Heart right ventricle (tissue), 16 donors: ENCODE data around the gene CDKN2B-AS1. TPM values are rescaled to one million over a fixed set of nuclear protein-coding genes. Genes with fewer than 3 reads are reported as not detected.
"Not testable (repeated sequence)": the region's sequence is repeated elsewhere in the genome, so short reads cannot be mapped to it uniquely, and the experiment has no call there.

Experiments
- ATAC-seq, 8 donors: fragments of 200-7000 bp; cut with Tn5 transposase; one replicate each; pipeline ENCODE4 v1.9.1; 2020; ENCODE audit warnings: mild to moderate bottlenecking in 8 of 8, moderate library complexity in 8 of 8, moderate number of reproducible peaks in 1 of 8
- DNase-seq, 2 donors: peaks; one replicate each; pipeline ENCODE4 v3.0.0-alpha.2; 2020
- H3K27ac ChIP-seq, 10 donors: fragments of 200-600 bp; sonication (generic) in 2 of 10; one replicate each; pipeline versions ENCODE4 v1.5.0 to v1.8.0; 2020 to 2022; ENCODE audit warnings: mild to moderate bottlenecking in 3 of 10
- H3K27me3 ChIP-seq, 7 donors: fragments of 200-600 bp; one replicate each; pipeline ENCODE4 v1.8.0; 2021 to 2022; ENCODE audit warnings: mild to moderate bottlenecking in 2 of 7
- H3K36me3 ChIP-seq, 9 donors: fragments of 200-600 bp; sonication (generic) in 1 of 9; one replicate each; pipeline versions ENCODE4 v1.5.0 to v1.8.0; 2020 to 2022; ENCODE audit warnings: mild to moderate bottlenecking in 2 of 9
- H3K4me1 ChIP-seq, 9 donors: fragments of 200-600 bp; sonication (generic) in 1 of 9; one replicate each; pipeline versions ENCODE4 v1.5.0 to v1.8.0; 2020 to 2022; ENCODE audit warnings: mild to moderate bottlenecking in 4 of 9
- H3K4me3 ChIP-seq, 10 donors: fragments of 200-600 bp; sonication (generic) in 2 of 10; one replicate each; pipeline versions ENCODE4 v1.5.0 to v1.8.0; 2020 to 2022; ENCODE audit warnings: mild to moderate bottlenecking in 7 of 10, moderate library complexity in 2 of 10
- H3K9me3 ChIP-seq, 11 donors: fragments of 200-600 bp in 10 of 11; sonication (generic) in 2 of 11; one replicate each; pipeline versions ENCODE4 v1.5.0 to v1.8.0; 2013 to 2022; ENCODE audit warnings: mild to moderate bottlenecking in 2 of 11, control low read depth in 1 of 11, moderate library complexity in 1 of 11
- CTCF ChIP-seq, 9 donors: fragments of 200-600 bp; sonication (generic) in 2 of 9; IDR thresholded peaks; one replicate each; pipeline versions ENCODE4 v1.5.0 to v1.8.0; 2021 to 2022; ENCODE audit warnings: antibody characterized with exemption in 9 of 9, mild to moderate bottlenecking in 5 of 9, moderate library complexity in 1 of 9
- WGBS, 2 donors: extraction: QIAGEN DNeasy Blood & Tissue Kit; methylation state at CpG; one replicate each; pipeline ENCODE4 v1.1.7; 2013; ENCODE audit warnings: inconsistent platforms in 1 of 2; 5-methylcytosine and 5-hydroxymethylcytosine counted together
- intact Hi-C, 10 donors: fragments of 100-400 bp; cut with DNase I; formaldehyde crosslinking; loops; one replicate each; pipeline versions ENCODE4 v1.11.1 to v1.14.2; 2022
- polyA plus RNA-seq, 2 donors: library from polyadenylated mRNA; stranded (reverse); fragments of 200-250 nt; gene quantifications; one replicate each; pipeline ENCODE4 v1.2.3, GENCODE V29; 2013
- total RNA-seq, 10 donors: library from RNA; stranded (reverse); fragmentation: NEBNext Ultra II Directional in 3 of 10; extraction: Animal tissue kit (Norgen Biotek cat#: 25700) in 3 of 10; gene quantifications; one replicate each; pipeline versions ENCODE4 v1.2.1 to v1.2.4, GENCODE V29; 2021 to 2023
- donor health status: Arrhythmogenic right ventricular cardiomyopathy.
- donor health status: ischemic (EF 13 %, LVEDD 7.1; RV severe dilation, severe dysfunction).
- donor health status: healthy with polysubstance abuse.
- donor health status: DM: no; HTN: yes; CAD: no.
- donor health status: DM: no; HTN: no; CAD: no.
- donor health status: ischemic (EF 25% LVEDD 6.9; RV normal size, moderate dysfunction).
- donor health status: ischemic (EF 25% LVEDD 5.7; RV mildly dilated, moderate dysfunction).
- donor health status: healthy.
- donor health status: DM: yes; HTN: yes; CAD: no.
- donor health status: Ischemic cardiomyopathy.
- donor health status: ischemic (EF 35%, LVEDD 5.7; RV mildly dilated, moderate dysfunction).
- donor health status: nonischemic (EF 11% LVEDD 7.7; RV severe dilation, severe dysfunction).
- donor health status: DM: yes; HTN: yes; CAD: no.
- donor health status: PGD.
- donor health status: ischemic (EF 29% LVEDD 5.4; RV normal size, mild dysfunction).
- donor health status: nonischemic (EF 23%, LVEDD 6.1; RV moderate dilation, normal function).

The CDKN2B-AS1 gene
- total and polyA plus RNA-seq, 12 donors, result 0.14 to 0.45 (median 0.30) TPM; not detected in 9

GRCh38 chr9:22054076-22054475 lies 59.5 kb downstream of the CDKN2B-AS1 start:
- intact Hi-C loops, result loop anchor here in 2 of 10 donors (2.0 to 10.0 kb wide), 3 partner anchors 21 to 181 kb away; no protein-coding TSS in a partner anchor
- 91 to 92% methylated on average over 3 of the region's 3 CpGs for WGBS, 2 donors
- no peak for TF ChIP-seq CTCF (IDR thresholded peaks at IDR 0.05)

GRCh38 chr9:22054529-22054928 lies 59.9 kb downstream of the CDKN2B-AS1 start:
- no peak for TF ChIP-seq CTCF (IDR thresholded peaks at IDR 0.05)
- Histone ChIP-seq H3K27me3 (no peaks in the 10 kb centered on the region), H3K27ac (no peak overlapping the region), H3K36me3 (no peaks in the 10 kb centered on the region), H3K4me3 (no peak overlapping the region), H3K9me3 (no peaks in the 10 kb centered on the region), H3K4me1 (peaks cover 0 to 29% (median 0%) of the 10 kb centered on the region in 9 donors)
- ATAC-seq, result no peak
- intact Hi-C loops, result loop anchor here in 2 of 10 donors (2.0 to 10.0 kb wide), 3 partner anchors 20 to 180 kb away; no protein-coding TSS in a partner anchor
- DNase-seq, result no peak
- WGBS, 2 donors, result 97 to 98% methylated on average over 2 of the region's 2 CpGs

More at GRCh38 chr9:22054076-22054475, 59.5 kb downstream of the CDKN2B-AS1 start:
- no peaks in the 10 kb centered on the region for H3K36me3 ChIP-seq
- H3K27ac ChIP-seq, result no peak overlapping the region
- no peaks in the 10 kb centered on the region for H3K27me3 ChIP-seq
- H3K4me3 ChIP-seq, result no peak overlapping the region
- no peak for ATAC-seq
- peaks cover 0 to 29% (median 0%) of the 10 kb centered on the region in 9 donors for H3K4me1 ChIP-seq
- no peak for DNase-seq
- no peaks in the 10 kb centered on the region for H3K9me3 ChIP-seq

- Histone ChIP-seq H3K27ac (no peak overlapping the region), H3K36me3 (no peaks in the 10 kb centered on the region), H3K4me1 (peaks cover 0 to 29% (median 0%) of the 10 kb centered on the region in 9 donors), H3K9me3 (no peaks in the 10 kb centered on the region), H3K27me3 (no peaks in the 10 kb centered on the region), H3K4me3 (no peak overlapping the region)
- TF ChIP-seq CTCF (IDR thresholded peaks at IDR 0.05), result no peak
- ATAC-seq, result no peak
- intact Hi-C loops, result loop anchor here in 2 of 10 donors (2.0 to 10.0 kb wide), 3 partner anchors 20 to 180 kb away; no protein-coding TSS in a partner anchor
- no peak for DNase-seq
Measured at GRCh38 chr9:22055090-22055489, 60.5 kb downstream of the CDKN2B-AS1 start.

- TF ChIP-seq CTCF (IDR thresholded peaks at IDR 0.05), result no peak
- WGBS, 2 donors, result 56 to 73% methylated on average over 3 of the region's 3 CpGs
- Histone ChIP-seq H3K36me3 (no peaks in the 10 kb centered on the region), H3K4me3 (no peak overlapping the region), H3K4me1 (peaks cover 0 to 18% (median 0%) of the 10 kb centered on the region in 9 donors), H3K27me3 (no peaks in the 10 kb centered on the region), H3K27ac (no peak overlapping the region), H3K9me3 (no peaks in the 10 kb centered on the region)
- intact Hi-C loops, result loop anchor here in 2 of 10 donors (10.0 kb wide), 2 partner anchors 58 to 178 kb away; no protein-coding TSS in a partner anchor
- DNase-seq, result no peak
- no peak for ATAC-seq
Measured at GRCh38 chr9:22056402-22056801, 61.8 kb downstream of the CDKN2B-AS1 start.

- not testable (repeated sequence) for H3K36me3 ChIP-seq, ATAC-seq, H3K4me3 ChIP-seq, DNase-seq, H3K27ac ChIP-seq, H3K4me1 ChIP-seq, H3K27me3 ChIP-seq, H3K9me3 ChIP-seq
- intact Hi-C loops, result loop anchor here in 2 of 10 donors (10.0 kb wide), 2 partner anchors 57 to 177 kb away; no protein-coding TSS in a partner anchor
- WGBS, 2 donors, result 94 to 99% methylated on average over 6 of the region's 6 CpGs
Measured at GRCh38 chr9:22057972-22058371, 63.4 kb downstream of the CDKN2B-AS1 start.
